Measurements from ENCODE around the gene UBE2J2.

UBE2J2 gene

DNA sequence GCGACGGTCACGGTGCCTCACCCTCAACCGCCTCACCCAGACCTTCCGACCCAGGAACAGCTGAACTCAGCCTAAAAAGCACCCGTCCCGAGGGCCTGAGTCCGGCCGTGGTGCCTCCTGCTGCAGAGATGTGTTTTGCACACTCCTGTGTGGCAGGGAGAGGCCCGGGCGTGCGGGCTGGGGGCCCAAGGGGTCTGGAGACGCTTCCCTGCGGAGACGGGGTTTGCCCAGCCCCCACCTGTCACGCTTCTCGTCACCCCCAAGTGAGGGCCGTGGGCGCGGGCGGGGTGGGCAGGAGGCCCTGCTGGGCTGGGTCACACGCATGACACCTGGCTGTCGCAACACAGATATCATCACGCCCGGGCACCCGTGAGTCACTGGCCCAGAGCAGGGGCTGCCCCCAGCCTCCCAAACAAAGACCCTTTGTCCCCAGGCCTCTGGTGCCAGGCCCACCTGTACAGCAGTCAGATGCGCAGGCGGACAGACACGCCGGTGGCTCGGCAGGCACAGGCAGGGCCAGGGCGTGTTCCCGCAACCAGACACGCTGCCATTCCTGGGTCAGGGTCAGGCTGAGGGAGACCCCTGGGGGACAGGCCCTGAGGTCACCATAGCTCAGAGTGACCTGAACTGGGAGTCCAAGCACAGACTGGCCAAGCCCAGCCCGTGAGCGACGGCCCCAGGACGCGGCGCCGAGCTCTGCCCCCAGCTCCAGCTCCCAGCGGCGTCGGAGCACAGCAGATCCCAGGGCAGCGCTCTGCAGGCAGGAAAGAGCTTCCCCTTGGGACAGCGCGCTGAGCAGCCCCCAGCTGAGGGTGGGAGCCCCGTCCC lies 35.6 kb downstream of the UBE2J2 start:
- no peak for FAIRE-seq

DNA sequence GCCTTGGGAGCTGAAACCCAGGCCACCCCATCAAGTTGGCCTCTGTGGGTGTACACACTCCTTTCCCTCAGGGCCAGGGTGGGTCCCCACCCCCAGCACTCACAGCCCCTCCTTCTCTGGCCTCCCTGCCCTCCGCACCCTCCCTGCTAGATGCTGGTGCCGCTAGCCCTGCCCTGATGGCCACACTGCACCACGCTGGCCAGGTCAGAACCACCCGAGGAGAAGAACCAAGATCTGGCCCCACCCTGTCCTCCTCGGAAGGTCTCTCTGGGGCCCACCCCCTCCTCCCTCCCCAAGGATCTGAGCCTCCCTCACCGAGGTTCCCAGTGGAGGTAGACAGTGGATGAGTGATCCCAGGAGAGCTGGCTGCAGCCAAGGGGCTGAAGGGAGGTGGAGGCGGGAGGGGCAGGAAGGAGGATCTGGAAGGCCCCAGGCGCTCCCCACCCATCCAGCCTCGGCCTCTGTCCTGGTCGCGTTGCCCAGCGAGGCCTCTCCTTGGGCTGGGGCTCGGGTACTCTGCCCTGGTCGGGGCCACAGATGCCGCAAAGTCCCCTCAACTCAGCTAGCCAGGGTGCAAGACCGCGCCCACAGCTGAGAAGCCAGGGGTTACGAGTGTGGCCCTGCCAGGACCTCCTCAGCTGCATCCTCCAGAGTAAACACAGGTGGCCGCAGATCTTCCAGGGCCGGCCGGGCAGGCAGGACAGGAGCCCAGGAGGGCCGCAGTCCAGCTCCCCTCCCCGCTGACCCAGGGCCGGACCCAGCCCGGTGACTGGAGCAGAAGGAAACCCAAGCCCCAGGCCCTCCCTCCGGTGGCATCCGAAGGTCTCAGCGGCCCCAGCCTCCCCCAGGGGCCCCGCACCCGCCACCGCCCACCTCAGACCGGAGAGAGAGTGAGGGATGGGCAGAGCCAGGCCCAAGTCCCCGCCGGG lies 36.4 kb downstream of the UBE2J2 start:
- FAIRE-seq = no peak

GRCh38 chr1:1236176-1236763 lies 37.4 kb downstream of the UBE2J2 start:
- FAIRE-seq = no peak

GRCh38 chr1:1235016-1235744 lies 38.5 kb downstream of the UBE2J2 start:
- FAIRE-seq = no peak

DNA sequence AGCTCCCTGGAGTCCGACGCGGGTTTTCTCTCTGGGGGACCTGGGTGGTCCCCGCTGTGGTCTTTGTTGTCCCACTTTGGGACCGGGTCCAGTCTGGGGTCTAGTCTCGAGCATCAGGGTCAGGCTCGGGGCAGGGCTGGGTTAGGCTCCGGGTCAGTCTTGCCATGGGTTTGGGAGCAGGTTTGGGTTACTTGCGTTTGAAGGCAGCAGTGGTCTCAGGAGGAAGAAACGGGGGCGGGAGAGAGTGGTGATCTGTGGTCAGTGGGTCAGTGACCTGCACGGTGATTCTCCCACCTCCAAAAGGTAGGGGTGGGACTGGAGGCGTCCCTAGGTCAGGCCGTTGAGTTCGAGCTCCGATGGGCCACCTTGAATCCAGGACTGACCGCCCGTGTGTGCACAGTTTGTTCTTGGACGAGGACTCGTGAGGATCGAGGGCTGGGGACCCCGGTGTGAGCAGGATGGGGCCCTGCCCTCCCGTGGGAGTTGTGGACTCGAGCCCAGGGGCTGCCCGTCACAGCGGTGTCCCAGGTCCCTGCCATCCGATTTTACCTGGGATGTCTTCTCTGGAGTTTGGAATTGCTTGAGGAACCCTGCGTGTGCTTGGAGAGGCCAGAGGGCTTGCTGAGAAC lies 39.4 kb downstream of the UBE2J2 start:
- no peak for FAIRE-seq

DNA sequence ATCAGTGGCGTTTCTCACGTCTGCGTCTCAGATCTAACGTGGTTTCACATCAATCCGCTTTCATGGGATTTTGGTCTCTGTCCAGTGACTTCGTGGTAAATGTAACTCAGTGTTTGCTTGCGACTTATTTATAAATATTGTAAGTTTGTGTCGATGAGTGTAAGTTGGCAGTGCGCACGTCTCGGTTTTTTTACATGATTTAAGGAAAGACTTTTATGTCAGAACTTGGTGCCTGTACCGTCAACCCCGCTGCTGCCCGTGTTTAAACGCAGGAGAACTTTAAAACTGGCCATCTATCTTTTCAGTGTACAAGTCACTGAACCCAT lies 40.1 kb downstream of the UBE2J2 start:
- no peak for FAIRE-seq

DNA sequence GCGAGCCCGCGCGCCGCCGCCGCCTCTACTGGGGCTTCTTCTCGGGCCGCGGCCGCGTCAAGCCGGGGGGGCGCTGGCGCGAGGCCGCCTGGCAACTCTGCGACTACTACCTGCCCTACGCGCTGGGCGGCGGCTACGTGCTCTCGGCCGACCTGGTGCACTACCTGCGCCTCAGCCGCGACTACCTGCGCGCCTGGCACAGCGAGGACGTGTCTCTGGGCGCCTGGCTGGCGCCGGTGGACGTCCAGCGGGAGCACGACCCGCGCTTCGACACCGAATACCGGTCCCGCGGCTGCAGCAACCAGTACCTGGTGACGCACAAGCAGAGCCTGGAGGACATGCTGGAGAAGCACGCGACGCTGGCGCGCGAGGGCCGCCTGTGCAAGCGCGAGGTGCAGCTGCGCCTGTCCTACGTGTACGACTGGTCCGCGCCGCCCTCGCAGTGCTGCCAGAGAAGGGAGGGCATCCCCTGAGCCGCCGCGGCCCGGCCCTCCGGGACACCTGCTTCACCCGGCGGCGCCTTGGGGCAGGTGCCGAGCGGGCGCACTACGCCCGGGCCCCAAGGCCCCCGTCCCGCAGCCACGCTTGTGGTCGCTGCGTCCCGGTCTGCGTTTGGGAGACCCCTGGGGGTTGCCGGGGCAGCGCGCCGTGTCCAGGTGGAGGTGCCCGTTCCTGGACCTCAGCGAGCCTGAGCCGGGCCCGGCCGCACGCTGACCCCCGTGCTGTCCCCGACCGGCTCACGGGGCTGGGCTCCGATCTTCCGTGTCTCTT lies 40.7 kb downstream of the UBE2J2 start:
- FAIRE-seq = no peak

- FAIRE-seq = no peak
These were observed 41.4 kb downstream of the UBE2J2 start, which contains the start of gene B3GALT6 for GRCh38 chr1:1232208-1232795. Gene B3GALT6, plus strand, starts transcription at chr1:1232237. Its CDS starts 42 bp downstream, at chr1:1232279.

- no peak for FAIRE-seq
These were observed 42.0 kb downstream of the UBE2J2 start, which contains the start of gene SDF4 for GRCh38 chr1:1231400-1232207. Gene SDF4, minus strand, starts transcription at chr1:1232001. Its CDS starts 3,229 bp downstream, at chr1:1228772.

DNA sequence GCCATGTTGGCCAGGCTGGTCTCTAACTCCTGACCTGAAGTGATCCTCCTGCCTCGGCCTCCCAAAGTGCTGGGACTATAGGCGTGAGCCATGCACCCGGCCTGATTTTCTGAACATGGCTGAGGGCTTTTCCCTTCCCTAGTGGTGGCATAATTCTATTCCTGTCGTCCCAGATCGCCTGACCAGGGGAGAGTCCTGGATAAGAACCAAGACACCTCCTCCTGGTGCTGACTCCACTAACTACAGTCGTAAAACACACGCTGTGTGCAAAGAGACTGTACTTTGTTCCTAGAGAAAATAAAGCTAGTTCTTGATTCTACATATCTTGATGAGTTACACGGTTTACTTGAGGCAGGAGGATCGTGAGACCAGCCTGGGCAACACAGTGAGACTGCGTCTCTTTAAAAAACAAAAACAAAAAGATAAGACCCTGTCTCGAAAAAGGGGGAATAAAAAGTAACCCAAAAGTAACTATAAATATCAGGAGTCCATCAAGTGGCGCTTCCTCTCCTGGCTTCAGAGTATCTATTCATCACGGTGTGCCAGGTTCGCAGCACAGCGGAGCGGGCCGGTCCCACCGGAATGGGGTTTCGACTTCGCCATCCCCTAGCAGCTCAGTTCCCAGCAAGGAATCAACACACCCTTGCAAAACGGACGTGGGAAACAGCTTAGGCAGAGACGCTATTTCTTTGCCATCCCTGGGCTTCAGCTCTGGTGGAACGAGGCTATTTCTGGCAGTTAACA lies 42.8 kb downstream of the UBE2J2 start:
- no peak for FAIRE-seq

GRCh38 chr1:1229770-1230169 lies 43.9 kb downstream of the UBE2J2 start:
- FAIRE-seq = no peak

DNA sequence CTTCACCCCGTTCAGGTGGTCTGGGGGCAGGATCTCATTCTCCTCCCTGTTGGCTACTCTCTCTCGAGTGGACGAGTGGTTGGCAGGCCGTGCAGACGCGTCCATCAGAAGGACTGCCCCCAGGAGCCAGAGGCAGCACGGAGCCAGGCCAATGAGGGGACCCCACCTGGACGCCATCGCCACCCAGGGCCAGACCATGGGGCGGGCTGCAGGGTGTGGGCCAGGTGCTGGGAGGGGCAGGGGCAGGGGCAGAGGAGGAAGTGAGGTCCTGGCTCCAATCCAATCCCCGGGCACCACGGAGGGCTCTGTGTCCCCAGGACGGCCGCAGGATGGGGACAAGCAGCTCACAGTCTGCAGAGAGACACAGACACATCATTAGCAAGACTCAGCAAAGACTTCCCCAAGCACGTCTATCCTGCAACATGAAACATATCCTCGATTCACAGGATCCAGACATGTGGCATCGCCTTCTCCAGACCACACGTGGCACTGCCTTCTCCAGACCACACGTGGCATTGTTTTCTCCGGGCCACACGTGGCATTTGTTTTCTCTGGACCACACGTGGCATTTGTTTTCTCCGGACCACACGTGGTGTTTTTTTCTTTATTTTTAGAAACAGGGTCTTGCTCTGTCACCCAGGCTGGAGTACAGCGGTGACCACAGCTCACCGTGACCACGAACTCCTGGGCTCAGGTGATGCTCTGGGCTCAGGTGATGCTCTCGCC lies 44.9 kb downstream of the UBE2J2 start:
- FAIRE-seq = no peak

- FAIRE-seq = no peak
These were observed 45.5 kb downstream of the UBE2J2 start for GRCh38 chr1:1228187-1228586.

- FAIRE-seq = no peak
These were observed 46.3 kb downstream of the UBE2J2 start for GRCh38 chr1:1227386-1227785.

GRCh38 chr1:1226566-1227362 lies 46.9 kb downstream of the UBE2J2 start:
- FAIRE-seq = no peak

DNA sequence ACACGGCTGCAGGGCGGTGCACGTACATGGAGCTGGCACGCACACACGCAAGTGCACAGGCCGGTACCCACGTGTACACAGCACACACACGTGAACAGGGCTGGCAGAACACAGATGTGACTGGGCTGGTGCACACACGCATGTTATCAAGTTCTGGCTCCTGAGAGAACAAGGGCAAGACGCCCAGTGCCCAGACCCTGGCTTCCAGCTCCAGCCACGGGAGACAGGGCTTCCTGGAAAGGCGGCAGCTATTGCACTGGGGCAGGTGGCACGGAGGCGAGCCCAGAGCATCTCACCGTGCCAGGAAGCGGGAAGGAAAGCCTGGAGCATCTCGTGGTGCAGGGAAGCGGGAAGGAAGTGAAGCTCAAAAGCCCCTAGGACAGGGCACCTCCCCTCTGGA lies 47.7 kb downstream of the UBE2J2 start:
- no peak for FAIRE-seq

GRCh38 chr1:1225238-1225845 lies 48.3 kb downstream of the UBE2J2 start:
- FAIRE-seq = no peak
